Measurements from ENCODE around the gene BLVRA. TPM values are rescaled to one million over a fixed set of nuclear protein-coding genes. Genes with fewer than 3 reads are reported as not detected.
"Not testable (repeated sequence)": the region's sequence is repeated elsewhere in the genome, so short reads cannot be mapped to it uniquely, and the experiment has no call there.

The BLVRA gene
- total and polyA plus RNA-seq, 2 donors (not counting 1 experiment from before 2014, with no cell fraction given): 72.8 to 108 TPM

DNA sequence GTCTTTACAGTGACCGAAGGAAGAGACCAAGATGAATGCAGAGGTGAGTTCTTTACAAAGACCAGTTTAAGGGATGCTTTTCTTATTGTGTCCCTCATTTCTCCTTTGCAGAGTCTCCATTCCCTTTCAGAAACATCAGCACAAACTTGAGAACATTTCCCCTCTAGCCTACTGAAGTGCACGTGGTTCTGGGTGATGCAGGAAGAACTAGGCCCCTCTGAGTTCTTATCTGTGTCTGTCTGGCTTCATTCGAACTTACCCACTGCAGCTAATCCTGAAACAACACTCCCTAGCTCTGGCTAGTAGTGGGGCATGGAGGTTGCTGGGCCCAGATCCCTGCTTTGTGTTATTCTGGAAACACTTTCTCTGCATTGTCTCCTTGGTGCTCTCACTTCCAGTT is 12.6 kb downstream of the BLVRA start:
- H3K4me1 ChIP-seq (ENCODE audit: control insufficient read depth, extremely low read depth, insufficient read depth, low read length): no peaks in the 10 kb centered on the region
- no peak for DNase-seq (ENCODE audit: low read depth in 2 of 2)
- TF ChIP-seq, protein P1, sequence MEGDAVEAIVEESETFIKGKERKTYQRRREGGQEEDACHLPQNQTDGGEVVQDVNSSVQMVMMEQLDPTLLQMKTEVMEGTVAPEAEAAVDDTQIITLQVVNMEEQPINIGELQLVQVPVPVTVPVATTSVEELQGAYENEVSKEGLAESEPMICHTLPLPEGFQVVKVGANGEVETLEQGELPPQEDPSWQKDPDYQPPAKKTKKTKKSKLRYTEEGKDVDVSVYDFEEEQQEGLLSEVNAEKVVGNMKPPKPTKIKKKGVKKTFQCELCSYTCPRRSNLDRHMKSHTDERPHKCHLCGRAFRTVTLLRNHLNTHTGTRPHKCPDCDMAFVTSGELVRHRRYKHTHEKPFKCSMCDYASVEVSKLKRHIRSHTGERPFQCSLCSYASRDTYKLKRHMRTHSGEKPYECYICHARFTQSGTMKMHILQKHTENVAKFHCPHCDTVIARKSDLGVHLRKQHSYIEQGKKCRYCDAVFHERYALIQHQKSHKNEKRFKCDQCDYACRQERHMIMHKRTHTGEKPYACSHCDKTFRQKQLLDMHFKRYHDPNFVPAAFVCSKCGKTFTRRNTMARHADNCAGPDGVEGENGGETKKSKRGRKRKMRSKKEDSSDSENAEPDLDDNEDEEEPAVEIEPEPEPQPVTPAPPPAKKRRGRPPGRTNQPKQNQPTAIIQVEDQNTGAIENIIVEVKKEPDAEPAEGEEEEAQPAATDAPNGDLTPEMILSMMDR (conservative IDR thresholded peaks at IDR 0.05 in 1 of 2, IDR thresholded peaks at IDR 0.05 in 1 of 2; ENCODE audit: low read depth in 1 of 2, low read length in 2 of 2): no peak
- no peak for TF ChIP-seq EZH2 (IDR thresholded peaks at IDR 0.05; ENCODE audit: low read length, missing control alignments)
- H3K4me2 ChIP-seq (ENCODE audit: extremely low read depth, insufficient read depth, low read length): no peak overlapping the region
- H4K20me1 ChIP-seq (ENCODE audit: control insufficient read depth, extremely low read depth, insufficient read depth, low read length): no peaks in the 10 kb centered on the region
- H2AFZ ChIP-seq (ENCODE audit: low read length): no peak overlapping the region
- H3K79me2 ChIP-seq (ENCODE audit: control insufficient read depth, insufficient read depth, low read length): no peaks in the 10 kb centered on the region
- H3K27ac ChIP-seq (ENCODE audit: insufficient read depth, low read length): no peak overlapping the region
- H3K9me3 ChIP-seq (ENCODE audit: control insufficient read depth, insufficient read depth, low read depth, low read length): no peaks in the 10 kb centered on the region
- H3K27me3 ChIP-seq (ENCODE audit: control insufficient read depth, insufficient read depth, low read length): no peaks in the 10 kb centered on the region
- H3K4me3 ChIP-seq (replicated peaks in 1 of 4; ENCODE audit: control extremely low read depth in 1 of 4, insufficient read depth in 1 of 4, low read depth in 3 of 4, low read length in 4 of 4): no peak overlapping the region
- no peak overlapping the region for H3K9ac ChIP-seq (ENCODE audit: insufficient read depth, low read length)
- peaks cover 2% of the 10 kb centered on the region for H3K36me3 ChIP-seq (ENCODE audit: control insufficient read depth, insufficient read depth, low read length)

DNA sequence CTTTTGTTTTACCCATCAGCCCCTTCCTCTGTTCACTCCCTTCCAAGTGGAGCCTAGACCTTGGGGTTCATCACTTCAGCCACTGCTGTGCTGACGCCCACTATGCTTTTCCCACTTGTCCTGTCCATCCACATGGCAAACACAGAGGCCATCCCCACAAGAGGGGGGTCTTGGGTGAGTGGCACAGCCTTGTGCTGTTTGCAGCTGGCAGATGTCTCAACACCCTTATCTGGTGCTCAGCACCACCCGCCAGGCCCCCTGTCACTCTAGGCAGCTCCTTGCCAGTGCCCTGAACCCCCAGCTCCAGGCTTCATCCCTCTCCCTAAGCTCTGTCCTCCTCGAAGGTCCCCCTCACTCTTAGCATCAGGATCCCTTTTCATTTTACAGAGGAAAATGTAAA is 13.1 kb downstream of the BLVRA start:
- Histone ChIP-seq H3K9ac (ENCODE audit: insufficient read depth, low read length) (no peak overlapping the region), H3K9me3 (ENCODE audit: control insufficient read depth, insufficient read depth, low read depth, low read length) (no peaks in the 10 kb centered on the region), H2AFZ (ENCODE audit: low read length) (no peak overlapping the region), H4K20me1 (ENCODE audit: control insufficient read depth, extremely low read depth, insufficient read depth, low read length) (no peaks in the 10 kb centered on the region), H3K27me3 (ENCODE audit: control insufficient read depth, insufficient read depth, low read length) (no peaks in the 10 kb centered on the region), H3K4me1 (ENCODE audit: control insufficient read depth, extremely low read depth, insufficient read depth, low read length) (no peaks in the 10 kb centered on the region), H3K4me2 (ENCODE audit: extremely low read depth, insufficient read depth, low read length) (no peak overlapping the region), H3K79me2 (ENCODE audit: control insufficient read depth, insufficient read depth, low read length) (no peaks in the 10 kb centered on the region), H3K36me3 (ENCODE audit: control insufficient read depth, insufficient read depth, low read length) (peaks cover 2% of the 10 kb centered on the region), H3K27ac (ENCODE audit: insufficient read depth, low read length) (no peak overlapping the region), H3K4me3 (replicated peaks in 1 of 4; ENCODE audit: control extremely low read depth in 1 of 4, insufficient read depth in 1 of 4, low read depth in 3 of 4, low read length in 4 of 4) (no peak overlapping the region)
- TF ChIP-seq, protein P1 (conservative IDR thresholded peaks at IDR 0.05 in 1 of 2, IDR thresholded peaks at IDR 0.05 in 1 of 2; ENCODE audit: low read depth in 1 of 2, low read length in 2 of 2): no peak
- no peak for TF ChIP-seq EZH2 (IDR thresholded peaks at IDR 0.05; ENCODE audit: low read length, missing control alignments)
- DNase-seq (ENCODE audit: low read depth in 2 of 2): no peak

DNA sequence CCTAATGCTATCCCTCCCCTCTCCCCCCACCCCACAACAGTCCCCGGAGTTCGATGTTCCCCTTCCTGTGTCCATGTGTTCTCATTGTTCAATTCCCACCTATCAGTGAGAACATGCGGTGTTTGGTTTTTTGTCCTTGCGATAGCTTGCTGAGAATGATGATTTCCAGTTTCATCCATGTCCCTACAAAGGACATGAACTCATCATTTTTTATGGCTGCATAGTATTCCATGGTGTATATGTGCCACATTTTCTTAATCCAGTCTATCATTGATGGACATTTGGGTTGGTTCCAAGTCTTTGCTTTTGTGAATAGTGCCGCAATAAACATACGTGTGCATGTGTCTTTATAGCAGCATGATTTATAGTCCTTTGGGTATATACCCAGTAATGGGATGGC is 14.8 kb downstream of the BLVRA start:
- not testable (repeated sequence) for DNase-seq (ENCODE audit: low read depth in 2 of 2); H3K4me1 ChIP-seq (ENCODE audit: control insufficient read depth, extremely low read depth, insufficient read depth, low read length); H2AFZ ChIP-seq (ENCODE audit: low read length); H3K27ac ChIP-seq (ENCODE audit: insufficient read depth, low read length); H4K20me1 ChIP-seq (ENCODE audit: control insufficient read depth, extremely low read depth, insufficient read depth, low read length); H3K9me3 ChIP-seq (ENCODE audit: control insufficient read depth, insufficient read depth, low read depth, low read length); H3K4me3 ChIP-seq (replicated peaks in 1 of 4; ENCODE audit: control extremely low read depth in 1 of 4, insufficient read depth in 1 of 4, low read depth in 3 of 4, low read length in 4 of 4); H3K4me2 ChIP-seq (ENCODE audit: extremely low read depth, insufficient read depth, low read length); H3K9ac ChIP-seq (ENCODE audit: insufficient read depth, low read length); H3K36me3 ChIP-seq (ENCODE audit: control insufficient read depth, insufficient read depth, low read length); H3K27me3 ChIP-seq (ENCODE audit: control insufficient read depth, insufficient read depth, low read length); H3K79me2 ChIP-seq (ENCODE audit: control insufficient read depth, insufficient read depth, low read length)

DNA sequence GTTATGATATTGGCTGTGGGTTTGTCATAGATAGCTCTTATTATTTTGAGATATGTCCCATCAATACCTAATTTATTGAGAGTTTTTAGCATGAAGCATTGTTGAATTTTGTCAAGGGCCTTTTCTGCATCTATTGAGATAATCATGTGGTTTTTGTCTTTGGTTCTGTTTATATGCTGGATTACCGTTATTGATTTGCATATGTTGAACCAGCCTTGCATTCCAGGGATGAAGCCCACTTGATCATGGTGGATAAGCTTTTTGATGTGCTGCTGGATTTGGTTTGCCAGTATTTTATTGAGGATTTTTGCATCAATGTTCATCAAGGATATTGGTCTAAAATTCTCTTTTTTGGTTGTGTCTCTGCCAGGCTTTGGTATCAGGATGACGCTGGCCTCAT is 16.8 kb downstream of the BLVRA start:
- H3K79me2 ChIP-seq (ENCODE audit: control insufficient read depth, insufficient read depth, low read length); H3K36me3 ChIP-seq (ENCODE audit: control insufficient read depth, insufficient read depth, low read length); H3K9ac ChIP-seq (ENCODE audit: insufficient read depth, low read length); H3K4me1 ChIP-seq (ENCODE audit: control insufficient read depth, extremely low read depth, insufficient read depth, low read length); DNase-seq (ENCODE audit: low read depth in 2 of 2); H4K20me1 ChIP-seq (ENCODE audit: control insufficient read depth, extremely low read depth, insufficient read depth, low read length); H3K9me3 ChIP-seq (ENCODE audit: control insufficient read depth, insufficient read depth, low read depth, low read length); H3K27me3 ChIP-seq (ENCODE audit: control insufficient read depth, insufficient read depth, low read length); H2AFZ ChIP-seq (ENCODE audit: low read length); H3K4me3 ChIP-seq (replicated peaks in 1 of 4; ENCODE audit: control extremely low read depth in 1 of 4, insufficient read depth in 1 of 4, low read depth in 3 of 4, low read length in 4 of 4); H3K4me2 ChIP-seq (ENCODE audit: extremely low read depth, insufficient read depth, low read length); H3K27ac ChIP-seq (ENCODE audit: insufficient read depth, low read length): not testable (repeated sequence)

DNA sequence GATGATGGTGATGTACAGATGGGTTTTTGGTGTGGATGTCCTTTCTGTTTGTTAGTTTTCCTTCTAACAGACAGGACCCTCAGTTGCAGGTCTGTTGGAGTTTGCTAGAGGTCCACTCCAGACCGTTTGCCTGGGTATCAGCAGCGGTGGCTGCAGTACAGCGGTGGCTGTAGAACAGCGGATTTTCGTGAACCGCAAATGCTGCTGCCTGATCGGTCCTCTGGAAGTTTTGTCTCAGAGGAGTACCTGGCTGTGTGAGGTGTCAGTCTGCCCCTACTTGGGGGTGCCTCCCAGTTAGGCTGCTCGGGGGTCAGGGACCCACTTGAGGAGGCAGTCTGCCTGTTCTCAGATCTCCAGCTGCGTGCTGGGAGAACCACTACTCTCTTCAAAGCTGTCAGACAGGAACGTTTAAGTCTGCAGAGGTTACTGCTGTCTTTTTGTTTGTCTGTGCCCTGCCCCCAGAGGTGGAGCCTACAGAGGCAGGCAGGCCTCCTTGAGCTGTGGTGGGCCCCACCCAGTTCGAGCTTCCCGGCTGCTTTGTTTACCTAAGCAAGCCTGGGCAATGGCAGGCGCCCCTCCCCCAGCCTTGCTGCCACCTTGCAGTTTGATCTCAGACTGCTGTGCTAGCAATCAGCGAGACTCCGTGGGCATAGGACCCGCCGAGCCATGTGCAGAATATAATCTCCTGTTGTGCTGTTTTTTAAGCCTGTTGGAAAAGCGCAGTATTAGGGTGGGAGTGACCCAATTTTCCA is 20.0 kb downstream of the BLVRA start:
- H3K79me2 ChIP-seq (ENCODE audit: control insufficient read depth, insufficient read depth, low read length); H3K4me3 ChIP-seq (replicated peaks in 1 of 4; ENCODE audit: control extremely low read depth in 1 of 4, insufficient read depth in 1 of 4, low read depth in 3 of 4, low read length in 4 of 4); H3K9me3 ChIP-seq (ENCODE audit: control insufficient read depth, insufficient read depth, low read depth, low read length); H3K36me3 ChIP-seq (ENCODE audit: control insufficient read depth, insufficient read depth, low read length); H2AFZ ChIP-seq (ENCODE audit: low read length); DNase-seq (ENCODE audit: low read depth in 2 of 2); H3K4me2 ChIP-seq (ENCODE audit: extremely low read depth, insufficient read depth, low read length); H3K27ac ChIP-seq (ENCODE audit: insufficient read depth, low read length); H3K9ac ChIP-seq (ENCODE audit: insufficient read depth, low read length); H4K20me1 ChIP-seq (ENCODE audit: control insufficient read depth, extremely low read depth, insufficient read depth, low read length); H3K4me1 ChIP-seq (ENCODE audit: control insufficient read depth, extremely low read depth, insufficient read depth, low read length); H3K27me3 ChIP-seq (ENCODE audit: control insufficient read depth, insufficient read depth, low read length): not testable (repeated sequence)
